GM18517 (cell line): ENCODE measurements around the gene NLK.

Source experiments
- ATAC-seq: cut with Tn5 transposase; IDR thresholded peaks from one replicate; pipeline ENCODE4 v1.9.1; 2021; ENCODE audit warnings: mild to moderate bottlenecking, moderate library complexity; ENCODE audit not compliant: unreplicated experiment

Gene NLK

GRCh38 chr17:28110184-28110583, 67.7 kb downstream of the NLK start:
- no peak for ATAC-seq

- no peak for ATAC-seq
Measured at GRCh38 chr17:28112181-28112580, 69.7 kb downstream of the NLK start.

- no peak for ATAC-seq
Measured at GRCh38 chr17:28112606-28113005, 70.1 kb downstream of the NLK start.

GRCh38 chr17:28113269-28113668, 70.8 kb downstream of the NLK start:
- ATAC-seq = no peak

- no peak for ATAC-seq
Measured at GRCh38 chr17:28115046-28115445, 72.6 kb downstream of the NLK start.

- no peak for ATAC-seq
Measured at GRCh38 chr17:28117304-28117703, 74.8 kb downstream of the NLK start.

GRCh38 chr17:28118362-28118761, 75.9 kb downstream of the NLK start:
- no peak for ATAC-seq

- no peak for ATAC-seq
Measured at GRCh38 chr17:28119046-28119445, 76.6 kb downstream of the NLK start.

- ATAC-seq = no peak
Measured at GRCh38 chr17:28119560-28119959, 77.1 kb downstream of the NLK start.

- ATAC-seq = no peak
Measured at GRCh38 chr17:28120766-28121165, 78.3 kb downstream of the NLK start.

GRCh38 chr17:28124962-28125361, 82.5 kb downstream of the NLK start:
- ATAC-seq = no peak

GRCh38 chr17:28125526-28126378, 83.3 kb downstream of the NLK start:
- no peak for ATAC-seq

GRCh38 chr17:28127196-28127595, 84.7 kb downstream of the NLK start:
- no peak for ATAC-seq

GRCh38 chr17:28128779-28129178, 86.3 kb downstream of the NLK start:
- ATAC-seq = no peak

- no peak for ATAC-seq
Measured at GRCh38 chr17:28130472-28130871, 88.0 kb downstream of the NLK start.

- no peak for ATAC-seq
Measured at GRCh38 chr17:28131599-28131998, 89.1 kb downstream of the NLK start.

- ATAC-seq = no peak
Measured at GRCh38 chr17:28133562-28133970, 91.1 kb downstream of the NLK start.

GRCh38 chr17:28136923-28137322, 94.4 kb downstream of the NLK start:
- no peak for ATAC-seq

GRCh38 chr17:28139822-28140221, 97.3 kb downstream of the NLK start:
- ATAC-seq = no peak

- ATAC-seq = no peak
Measured at GRCh38 chr17:28141313-28141712, 98.8 kb downstream of the NLK start.

GRCh38 chr17:28141773-28142172, 99.3 kb downstream of the NLK start:
- ATAC-seq = no peak

- no peak for ATAC-seq
Measured at GRCh38 chr17:28142305-28142704, 99.8 kb downstream of the NLK start.

GRCh38 chr17:28144019-28144418, 101.5 kb downstream of the NLK start:
- ATAC-seq = no peak
